Vagina (tissue), 2 donors: ENCODE results near the gene CCDC148.

Experiments used
- POLR2A ChIP-seq, 2 donors: fragments of 450-650 bp; IDR thresholded peaks; one replicate each; pipeline ENCODE4 v1.6.1; 2017; ENCODE audit warnings: antibody characterized with exemption in 2 of 2, mild to moderate bottlenecking in 2 of 2, moderate library complexity in 2 of 2
- POLR2AphosphoS5 ChIP-seq, 2 donors: sonication (generic); formaldehyde crosslinking; IDR thresholded peaks; one replicate each; pipeline ENCODE4 v1.9.0; 2017; ENCODE audit warnings: antibody characterized with exemption in 2 of 2, mild to moderate bottlenecking in 2 of 2, low read depth in 1 of 2; ENCODE audit not compliant: insufficient read depth in 1 of 2
- TF ChIP-seq, protein P1 (sequence below), 3 experiments: fragments of 450-650 bp in 2 of 3; fragments of 200-600 bp in 1 of 3; sonication (generic) in 1 of 3; IDR thresholded peaks; one replicate each; pipeline ENCODE4 v1.5.1; 2017 to 2019; ENCODE audit warnings: antibody characterized with exemption in 3 of 3, mild to moderate bottlenecking in 2 of 3, moderate library complexity in 2 of 3

DNA sequence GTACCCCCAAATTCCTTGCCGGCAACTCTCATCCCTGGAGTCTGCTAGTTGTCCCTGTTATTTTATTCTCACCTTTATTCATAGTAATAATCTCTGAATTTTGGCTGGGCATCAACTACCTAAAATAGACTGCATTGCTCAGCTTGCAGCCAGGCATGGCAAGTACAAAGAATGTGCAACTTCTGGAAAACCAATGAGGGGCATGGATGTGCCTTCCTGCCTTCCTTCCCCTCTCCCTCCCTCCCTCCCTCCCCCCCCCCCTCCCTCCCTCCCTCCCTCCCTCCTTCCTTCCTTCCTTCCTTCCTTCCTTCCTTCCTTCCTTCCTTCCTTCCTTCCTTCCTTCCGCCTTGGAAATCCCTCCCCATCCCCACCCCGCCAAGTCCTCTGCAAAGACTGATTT is 162.8 kb downstream of the CCDC148 start:
- TF ChIP-seq, protein P1, sequence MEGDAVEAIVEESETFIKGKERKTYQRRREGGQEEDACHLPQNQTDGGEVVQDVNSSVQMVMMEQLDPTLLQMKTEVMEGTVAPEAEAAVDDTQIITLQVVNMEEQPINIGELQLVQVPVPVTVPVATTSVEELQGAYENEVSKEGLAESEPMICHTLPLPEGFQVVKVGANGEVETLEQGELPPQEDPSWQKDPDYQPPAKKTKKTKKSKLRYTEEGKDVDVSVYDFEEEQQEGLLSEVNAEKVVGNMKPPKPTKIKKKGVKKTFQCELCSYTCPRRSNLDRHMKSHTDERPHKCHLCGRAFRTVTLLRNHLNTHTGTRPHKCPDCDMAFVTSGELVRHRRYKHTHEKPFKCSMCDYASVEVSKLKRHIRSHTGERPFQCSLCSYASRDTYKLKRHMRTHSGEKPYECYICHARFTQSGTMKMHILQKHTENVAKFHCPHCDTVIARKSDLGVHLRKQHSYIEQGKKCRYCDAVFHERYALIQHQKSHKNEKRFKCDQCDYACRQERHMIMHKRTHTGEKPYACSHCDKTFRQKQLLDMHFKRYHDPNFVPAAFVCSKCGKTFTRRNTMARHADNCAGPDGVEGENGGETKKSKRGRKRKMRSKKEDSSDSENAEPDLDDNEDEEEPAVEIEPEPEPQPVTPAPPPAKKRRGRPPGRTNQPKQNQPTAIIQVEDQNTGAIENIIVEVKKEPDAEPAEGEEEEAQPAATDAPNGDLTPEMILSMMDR (IDR thresholded peaks at IDR 0.05), result no peak
- TF ChIP-seq POLR2A (IDR thresholded peaks at IDR 0.05) (no peak), POLR2AphosphoS5 (IDR thresholded peaks at IDR 0.05; ENCODE audit: insufficient read depth in 1 of 2, low read depth in 1 of 2) (no peak)
